Esophagus squamous epithelium (tissue), 5 donors: Measurements from ENCODE around the gene KIAA1217. TPM values are rescaled to one million over a fixed set of nuclear protein-coding genes. Genes with fewer than 3 reads are reported as not detected.

Source experiments
- DNase-seq: peaks from one replicate; lab custom pipeline; 2025; lab: John Stamatoyannopoulos, UW
- H3K27ac ChIP-seq, 4 donors: fragments of 200-600 bp; sonication (generic); one replicate each; pipeline ENCODE4 v1.5.1; 2016 to 2019; ENCODE audit warnings: mild to moderate bottlenecking in 1 of 4
- H3K27me3 ChIP-seq, 4 donors: fragments of 200-600 bp; sonication (generic); 1 replicate in 3 of 4; 2 replicates in 1 of 4; pipeline versions ENCODE4 v1.5.1 to v1.6.0; 2017 to 2021; ENCODE audit warnings: antibody characterized with exemption in 1 of 4
- H3K36me3 ChIP-seq, 3 donors: fragments of 200-600 bp; sonication (generic); one replicate each; pipeline ENCODE4 v1.5.1; 2016 to 2019
- H3K4me1 ChIP-seq, 3 donors: fragments of 200-600 bp; sonication (generic); one replicate each; pipeline ENCODE4 v1.5.1; 2017 to 2019
- H3K4me3 ChIP-seq, 4 donors: fragments of 200-600 bp; sonication (generic); 1 replicate in 3 of 4; 2 replicates in 1 of 4; pipeline ENCODE4 v1.5.1; 2016 to 2019; ENCODE audit warnings: mild to moderate bottlenecking in 2 of 4, moderate library complexity in 1 of 4
- H3K9me3 ChIP-seq, 3 donors: fragments of 200-600 bp; sonication (generic); one replicate each; pipeline ENCODE4 v1.5.1; 2016 to 2019
- CTCF ChIP-seq, 6 experiments: fragments of 450-650 bp in 4 of 6; fragments of 200-600 bp in 2 of 6; sonication (generic) in 2 of 6; IDR thresholded peaks; one replicate each; pipeline ENCODE4 v1.5.1; 2016 to 2019; ENCODE audit warnings: antibody characterized with exemption in 6 of 6, mild to moderate bottlenecking in 4 of 6, moderate library complexity in 4 of 6
- POLR2A ChIP-seq, 4 donors: fragments of 450-650 bp; IDR thresholded peaks; one replicate each; pipeline ENCODE4 v1.6.1; 2017; ENCODE audit warnings: antibody characterized with exemption in 4 of 4, mild to moderate bottlenecking in 4 of 4, moderate library complexity in 3 of 4
- WGBS, 2 donors: methylation state at CpG; one replicate each; pipeline ENCODE4 v1.1.5; 2018; 5-methylcytosine and 5-hydroxymethylcytosine counted together
- intact Hi-C: fragments of 100-400 bp; cut with DNase I; formaldehyde crosslinking; loops from one replicate; pipeline ENCODE4 v1.15.0; 2022
- total RNA-seq, 4 donors: library from RNA; depleted of rRNA; stranded (reverse); fragments of >200 nt; gene quantifications; one replicate each; pipeline ENCODE4 v1.1.0, GENCODE V29; 2016
- donor health status: DM: yes; HTN: yes; CAD: no.

KIAA1217 gene
- total RNA-seq, 4 donors from 2014 or later, result 56.2 to 67.6 (median 66.2) TPM

GRCh38 chr10:24177636-24178035, 31.3 kb upstream of the KIAA1217 start:
- Histone ChIP-seq H3K9me3 (peaks cover 0 to 3% (median 0%) of the 10 kb centered on the region in 3 donors), H3K36me3 (no peaks in the 10 kb centered on the region), H3K4me3 (no peak overlapping the region), H3K4me1 (no peaks in the 10 kb centered on the region), H3K27me3 (peaks cover 0 to under 1% (median 0%) of the 10 kb centered on the region in 4 donors), H3K27ac (no peak overlapping the region)
- TF ChIP-seq CTCF (IDR thresholded peaks at IDR 0.05), result no peak
- no peak for TF ChIP-seq POLR2A (IDR thresholded peaks at IDR 0.05)
- intact Hi-C loops, result no loop called here
- no peak for DNase-seq

GRCh38 chr10:24180891-24181290, 28.0 kb upstream of the KIAA1217 start:
- intact Hi-C loops, result no loop called here
- no peak overlapping the region for H3K4me3 ChIP-seq
- peaks cover 0 to 3% (median 0%) of the 10 kb centered on the region in 3 donors for H3K9me3 ChIP-seq
- no peaks in the 10 kb centered on the region for H3K4me1 ChIP-seq
- DNase-seq, result no peak
- WGBS, 2 donors, result 43 to 46% methylated on average over 2 of the region's 2 CpGs
- TF ChIP-seq POLR2A (IDR thresholded peaks at IDR 0.05) (no peak), CTCF (IDR thresholded peaks at IDR 0.05) (no peak)
- peaks cover 0 to 7% (median 0%) of the 10 kb centered on the region in 4 donors for H3K27me3 ChIP-seq
- H3K27ac ChIP-seq, result no peak overlapping the region
- H3K36me3 ChIP-seq, result no peaks in the 10 kb centered on the region

- no peak overlapping the region for H3K27ac ChIP-seq
- DNase-seq, result no peak
- no peaks in the 10 kb centered on the region for H3K9me3 ChIP-seq
- intact Hi-C loops, result no loop called here
- no peaks in the 10 kb centered on the region for H3K4me1 ChIP-seq
- WGBS, 2 donors, result 85% methylated on average over 1 of the region's 1 CpG; no CpG with 5 or more reads in 1 of the 2 donors
- H3K4me3 ChIP-seq, result no peak overlapping the region
- no peaks in the 10 kb centered on the region for H3K36me3 ChIP-seq
- TF ChIP-seq POLR2A (IDR thresholded peaks at IDR 0.05) (no peak), CTCF (IDR thresholded peaks at IDR 0.05) (no peak)
- peaks cover 0 to 7% (median 0%) of the 10 kb centered on the region in 4 donors for H3K27me3 ChIP-seq
These were observed 24.5 kb upstream of the KIAA1217 start for GRCh38 chr10:24184455-24184854.

- no peaks in the 10 kb centered on the region for H3K27me3 ChIP-seq
- H3K27ac ChIP-seq, result no peak overlapping the region
- no peak for DNase-seq
- TF ChIP-seq CTCF (IDR thresholded peaks at IDR 0.05) (no peak), POLR2A (IDR thresholded peaks at IDR 0.05) (no peak)
- no peaks in the 10 kb centered on the region for H3K9me3 ChIP-seq
- 81 to 91% methylated on average over 5 of the region's 5 CpGs for WGBS, 2 donors
- intact Hi-C loops, result loop anchor here (10.0 kb wide), 1 partner anchor 1039 kb away; no protein-coding TSS in a partner anchor
- H3K4me1 ChIP-seq, result peaks cover 0 to 9% (median 0%) of the 10 kb centered on the region in 3 donors
- no peaks in the 10 kb centered on the region for H3K36me3 ChIP-seq
- H3K4me3 ChIP-seq, result no peak overlapping the region
These were observed 15.6 kb upstream of the KIAA1217 start for GRCh38 chr10:24193330-24193729.

- intact Hi-C loops, result loop anchor here (5.0 to 10.0 kb wide), 2 partner anchors 205 to 1042 kb away; no protein-coding TSS in a partner anchor
- H3K9me3 ChIP-seq, result no peaks in the 10 kb centered on the region
- 87 to 91% methylated on average over 2 of the region's 2 CpGs for WGBS, 2 donors
- H3K4me3 ChIP-seq, result no peak overlapping the region
- DNase-seq, result no peak
- no peaks in the 10 kb centered on the region for H3K36me3 ChIP-seq
- H3K4me1 ChIP-seq, result peaks cover 0 to 9% (median 0%) of the 10 kb centered on the region in 3 donors
- H3K27ac ChIP-seq, result no peak overlapping the region
- no peak for TF ChIP-seq POLR2A (IDR thresholded peaks at IDR 0.05)
- no peak for TF ChIP-seq CTCF (IDR thresholded peaks at IDR 0.05)
- H3K27me3 ChIP-seq, result no peaks in the 10 kb centered on the region
These were observed 11.7 kb upstream of the KIAA1217 start for GRCh38 chr10:24197263-24197662.
